Stomach (tissue), 4 donors: ENCODE measurements around the gene SH3BP4.

Experiments used
- POLR2A ChIP-seq, 4 donors: fragments of 450-650 bp; IDR thresholded peaks; one replicate each; pipeline ENCODE4 v1.6.1; 2016; ENCODE audit warnings: antibody characterized with exemption in 4 of 4, control low read depth in 2 of 4, mild to moderate bottlenecking in 1 of 4, moderate library complexity in 1 of 4
- TF ChIP-seq, protein P1 (sequence below), 7 experiments: fragments of 450-650 bp in 4 of 7; fragments of 200-600 bp in 3 of 7; sonication (generic) in 3 of 7; IDR thresholded peaks; one replicate each; pipeline ENCODE4 v1.5.1; 2016 to 2019; ENCODE audit warnings: antibody characterized with exemption in 7 of 7, control low read depth in 2 of 7, mild to moderate bottlenecking in 1 of 7

DNA sequence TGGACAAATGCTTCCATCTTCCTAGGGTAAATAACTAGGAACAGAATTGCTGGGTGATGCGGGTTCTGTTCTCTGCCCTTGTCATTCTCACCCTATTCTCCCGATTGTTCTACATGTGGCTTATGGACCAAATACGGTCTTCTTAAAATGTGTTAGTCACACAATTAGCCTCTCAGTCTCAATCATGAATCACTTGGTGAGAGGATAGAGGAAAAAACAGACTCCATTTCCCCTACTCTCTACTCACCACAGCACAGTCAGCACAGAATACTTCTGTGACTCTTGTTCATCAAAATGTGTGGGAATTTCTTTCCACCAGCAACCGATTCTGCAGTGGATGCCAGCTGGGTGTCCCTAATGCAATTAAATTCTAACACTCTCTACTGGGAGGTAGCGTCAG lies 125.2 kb downstream of the SH3BP4 start:
- TF ChIP-seq, protein P1, sequence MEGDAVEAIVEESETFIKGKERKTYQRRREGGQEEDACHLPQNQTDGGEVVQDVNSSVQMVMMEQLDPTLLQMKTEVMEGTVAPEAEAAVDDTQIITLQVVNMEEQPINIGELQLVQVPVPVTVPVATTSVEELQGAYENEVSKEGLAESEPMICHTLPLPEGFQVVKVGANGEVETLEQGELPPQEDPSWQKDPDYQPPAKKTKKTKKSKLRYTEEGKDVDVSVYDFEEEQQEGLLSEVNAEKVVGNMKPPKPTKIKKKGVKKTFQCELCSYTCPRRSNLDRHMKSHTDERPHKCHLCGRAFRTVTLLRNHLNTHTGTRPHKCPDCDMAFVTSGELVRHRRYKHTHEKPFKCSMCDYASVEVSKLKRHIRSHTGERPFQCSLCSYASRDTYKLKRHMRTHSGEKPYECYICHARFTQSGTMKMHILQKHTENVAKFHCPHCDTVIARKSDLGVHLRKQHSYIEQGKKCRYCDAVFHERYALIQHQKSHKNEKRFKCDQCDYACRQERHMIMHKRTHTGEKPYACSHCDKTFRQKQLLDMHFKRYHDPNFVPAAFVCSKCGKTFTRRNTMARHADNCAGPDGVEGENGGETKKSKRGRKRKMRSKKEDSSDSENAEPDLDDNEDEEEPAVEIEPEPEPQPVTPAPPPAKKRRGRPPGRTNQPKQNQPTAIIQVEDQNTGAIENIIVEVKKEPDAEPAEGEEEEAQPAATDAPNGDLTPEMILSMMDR (IDR thresholded peaks at IDR 0.05), result no peak
- TF ChIP-seq POLR2A (IDR thresholded peaks at IDR 0.05), result no peak
